ENCODE results near the gene TNIP2.

- TF ChIP-seq CTCF (conservative IDR thresholded peaks at IDR 0.05; ENCODE audit: low read depth, low read length) (no peak), EZH2 (IDR thresholded peaks at IDR 0.05; ENCODE audit: low read length, unreplicated experiment) (no peak)
These were observed 26.6 kb downstream of the TNIP2 start for GRCh38 chr4:2729533-2729875.
